Measurements from ENCODE around the gene BAHCC1. TPM values are rescaled to one million over a fixed set of nuclear protein-coding genes. Genes with fewer than 3 reads are reported as not detected.

Gene BAHCC1
- total and polyA plus RNA-seq, 2 of the 4 experiments (the other 2 are of a cell fraction) = 0.36 to 7.8 TPM

DNA sequence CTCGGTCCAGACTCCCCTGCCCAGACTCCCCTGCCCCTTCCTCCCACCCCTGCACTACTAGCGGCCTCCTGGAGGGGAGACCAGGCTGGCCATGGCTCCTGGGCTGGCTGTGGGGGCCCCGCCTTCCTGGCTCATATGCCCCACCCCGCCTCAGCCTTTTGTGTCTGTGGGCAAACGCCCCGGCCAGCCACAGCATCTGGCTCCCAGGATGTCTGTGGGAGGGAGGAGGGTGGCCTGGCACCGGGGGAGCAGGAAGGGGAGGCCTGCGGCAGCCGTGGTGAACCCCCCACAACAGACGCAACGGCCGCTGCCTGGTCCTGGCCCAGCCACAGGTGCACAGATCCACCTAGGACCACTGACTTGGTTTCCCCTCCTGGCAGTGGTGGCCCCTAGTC is 32.9 kb downstream of the BAHCC1 start:
- Histone ChIP-seq H2AK5ac (ENCODE audit: low read depth, low read length) (no peak overlapping the region), H3K4me2 (ENCODE audit: low read depth, low read length) (no peak overlapping the region), H3K27ac (ENCODE audit: insufficient read depth, low read length) (no peak overlapping the region), H4K8ac (ENCODE audit: low read depth in 2 of 2, low read length in 2 of 2) (no peak overlapping the region), H4K5ac (ENCODE audit: low read depth, low read length) (no peak overlapping the region), H3K4me3 (ENCODE audit: insufficient read depth, low read depth, low read length) (no peak overlapping the region), H3K9me1 (ENCODE audit: insufficient read depth, low read length) (peaks cover 10% of the 10 kb centered on the region), H3K4me1 (ENCODE audit: control insufficient read depth, insufficient read depth, low read length) (peaks cover 20% of the 10 kb centered on the region), H2BK15ac (ENCODE audit: low read depth, low read length) (no peak overlapping the region), H3K9ac (ENCODE audit: low read depth, low read length) (no peak overlapping the region), H3K36me3 (ENCODE audit: control insufficient read depth, insufficient read depth, low read length) (no peaks in the 10 kb centered on the region; the same call in 1 of the 2 replicates), H3K23ac (ENCODE audit: low read depth, low read length) (no peak overlapping the region), H2BK5ac (ENCODE audit: low read depth, low read length, poor library complexity, severe bottlenecking) (no peak overlapping the region), H3K79me1 (ENCODE audit: low read depth in 1 of 2, low read length in 2 of 2) (peaks cover 20 to 40% of the 10 kb centered on the region in 2 experiments), H2AK9ac (replicated peaks; ENCODE audit: low read depth, low read length, poor library complexity) (no peak overlapping the region), H3K18ac (ENCODE audit: low read depth, low read length) (no peak overlapping the region), H2BK120ac (ENCODE audit: low read depth, low read length) (no peak overlapping the region), H4K91ac (ENCODE audit: insufficient read depth, low read depth, low read length) (no peak overlapping the region), H3K56ac (ENCODE audit: extremely low read depth, insufficient read depth, low read length) (no peak overlapping the region), H4K20me1 (ENCODE audit: insufficient read depth, low read length) (peaks cover 8% of the 10 kb centered on the region), H2BK20ac (ENCODE audit: low read depth, low read length) (no peak overlapping the region), H3K27me3 (ENCODE audit: control insufficient read depth, insufficient read depth, low read length) (no peaks in the 10 kb centered on the region), H3K4ac (ENCODE audit: low read depth, low read length) (no peak overlapping the region), H3K9me3 (ENCODE audit: control insufficient read depth, insufficient read depth, low read length) (no peaks in the 10 kb centered on the region), H2AFZ (replicated peaks; ENCODE audit: low read length, poor library complexity) (no peak overlapping the region), H3K14ac (replicated peaks; ENCODE audit: low read depth, low read length) (no peak overlapping the region)
- ChIA-PET POLR2A (ENCODE audit: unreplicated experiment) (no interaction called here), CTCF (no interaction called here)
- WGBS, 2 experiments (ENCODE audit: extremely low coverage in 2 of 2, insufficient read length in 1 of 2) = no CpG with 5 or more reads among the region's 12 CpGs
- no peak for DNase-seq
- no peak for ATAC-seq (ENCODE audit: low read depth)
- intact Hi-C loops (cut with micrococcal nuclease) = no loop called here
- BruUV-seq (replicated peaks) = no TSS peak
- TF ChIP-seq MAFK (IDR thresholded peaks at IDR 0.05; ENCODE audit: low read depth, low read length) (no peak), USF2 (IDR thresholded peaks at IDR 0.05; ENCODE audit: low read depth, low read length) (no peak), CHD1 (IDR thresholded peaks at IDR 0.05; ENCODE audit: low read depth, low read length) (no peak), RCOR1 (IDR thresholded peaks at IDR 0.05; ENCODE audit: insufficient replicate concordance, low read length) (no peak), POLR2A (IDR thresholded peaks at IDR 0.05; ENCODE audit: low read depth, low read length) (no peak), FOS (IDR thresholded peaks at IDR 0.05; ENCODE audit: low read depth, low read length) (no peak), RFX5 (IDR thresholded peaks at IDR 0.05; ENCODE audit: low read depth, low read length) (no peak), MAZ (IDR thresholded peaks at IDR 0.05; ENCODE audit: borderline replicate concordance, low read depth, low read length) (no peak), RAD21 (IDR thresholded peaks at IDR 0.05; ENCODE audit: low read length) (no peak), MXI1 (IDR thresholded peaks at IDR 0.05; ENCODE audit: borderline replicate concordance, low read depth, low read length) (no peak), CEBPB (IDR thresholded peaks at IDR 0.05; ENCODE audit: low read depth, low read length) (no peak), NFE2L2 (IDR thresholded peaks at IDR 0.05; ENCODE audit: low read depth, low read length) (no peak)
- TF ChIP-seq, protein P1, sequence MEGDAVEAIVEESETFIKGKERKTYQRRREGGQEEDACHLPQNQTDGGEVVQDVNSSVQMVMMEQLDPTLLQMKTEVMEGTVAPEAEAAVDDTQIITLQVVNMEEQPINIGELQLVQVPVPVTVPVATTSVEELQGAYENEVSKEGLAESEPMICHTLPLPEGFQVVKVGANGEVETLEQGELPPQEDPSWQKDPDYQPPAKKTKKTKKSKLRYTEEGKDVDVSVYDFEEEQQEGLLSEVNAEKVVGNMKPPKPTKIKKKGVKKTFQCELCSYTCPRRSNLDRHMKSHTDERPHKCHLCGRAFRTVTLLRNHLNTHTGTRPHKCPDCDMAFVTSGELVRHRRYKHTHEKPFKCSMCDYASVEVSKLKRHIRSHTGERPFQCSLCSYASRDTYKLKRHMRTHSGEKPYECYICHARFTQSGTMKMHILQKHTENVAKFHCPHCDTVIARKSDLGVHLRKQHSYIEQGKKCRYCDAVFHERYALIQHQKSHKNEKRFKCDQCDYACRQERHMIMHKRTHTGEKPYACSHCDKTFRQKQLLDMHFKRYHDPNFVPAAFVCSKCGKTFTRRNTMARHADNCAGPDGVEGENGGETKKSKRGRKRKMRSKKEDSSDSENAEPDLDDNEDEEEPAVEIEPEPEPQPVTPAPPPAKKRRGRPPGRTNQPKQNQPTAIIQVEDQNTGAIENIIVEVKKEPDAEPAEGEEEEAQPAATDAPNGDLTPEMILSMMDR (conservative IDR thresholded peaks at IDR 0.05; ENCODE audit: low read depth, low read length) = no peak
- in situ Hi-C loops (cut with MboI; ENCODE audit: low sequenced_read_pairs) = no loop called here
- dilution Hi-C loops (cut with HindIII; ENCODE audit: low sequenced_read_pairs, unreplicated experiment) = no loop called here
